H1 (cell line): ENCODE data around the gene ADD2. TPM values are rescaled to one million over a fixed set of nuclear protein-coding genes. Genes with fewer than 3 reads are reported as not detected.

ENCODE experiments used
- CTCF ChIA-PET: fragments of 300-600 bp; sonication (Branson Sonifier 250); formaldehyde crosslinking; loops from one replicate; lab custom pipeline; 2021; ENCODE audit not compliant: partially characterized antibody; lab: Charles Lee
- POLR2A ChIA-PET: fragments of 300-600 bp; sonication (Branson Sonifier 250); formaldehyde crosslinking; loops from one replicate; lab custom pipeline; 2021; ENCODE audit warnings: inconsistent platforms; ENCODE audit not compliant: partially characterized antibody; lab: Charles Lee
- DNase-seq, 2 experiments: peaks; one replicate each; pipeline versions ENCODE4 v3.0.0 to v3.0.0-alpha.2; 2010 to 2022; ENCODE audit warnings: low spot score in 2 of 2, low read depth in 1 of 2, mixed read lengths in 1 of 2
- FAIRE-seq: peaks from 2 replicates; lab custom pipeline; 2011; peaks lifted over from hg19 to GRCh38; lab: Jason Lieb, UNC
- H2AFZ ChIP-seq: 2 replicates; pipeline ENCODE4 v1.8.1; 2012; ENCODE audit warnings: low read length, inconsistent platforms
- H2AK5ac ChIP-seq: 2 replicates; pipeline ENCODE4 v1.6.1; 2013; ENCODE audit warnings: low read depth, low read length
- H2BK120ac ChIP-seq: replicated peaks from 2 replicates; pipeline ENCODE3; 2013; ENCODE audit warnings: low read depth, low read length, inconsistent platforms
- H2BK12ac ChIP-seq: 2 replicates; pipeline ENCODE4 v1.6.1; 2013; ENCODE audit warnings: low read depth, low read length
- H2BK15ac ChIP-seq: 2 replicates; pipeline ENCODE4 v1.6.1; 2013; ENCODE audit warnings: low read length
- H2BK20ac ChIP-seq: 2 replicates; pipeline ENCODE4 v1.6.1; 2013; ENCODE audit warnings: low read length
- H2BK5ac ChIP-seq: 2 replicates; pipeline ENCODE4 v1.6.1; 2013; ENCODE audit warnings: low read depth, low read length
- H3K14ac ChIP-seq: 2 replicates; pipeline ENCODE4 v1.6.1; 2013; ENCODE audit warnings: inconsistent platforms; ENCODE audit not compliant: insufficient read length
- H3K18ac ChIP-seq: 2 replicates; pipeline ENCODE4 v1.6.1; 2013; ENCODE audit warnings: low read length; ENCODE audit errors: extremely low read depth
- H3K23ac ChIP-seq: 2 replicates; pipeline ENCODE4 v1.6.1; 2013; ENCODE audit warnings: inconsistent platforms; ENCODE audit not compliant: insufficient read length
- H3K23me2 ChIP-seq: 2 replicates; pipeline ENCODE4 v1.6.1; 2013; ENCODE audit warnings: low read depth, low read length
- H3K27ac ChIP-seq: 2 replicates; pipeline ENCODE4 v1.6.1; 2011; ENCODE audit warnings: low read depth, low read length, inconsistent platforms
- H3K27me3 ChIP-seq, 4 experiments: replicated peaks in 1 of 4; 1 replicate in 1 of 4; 2 replicates in 3 of 4; pipeline versions ENCODE4 v1.6.1 to v1.8.1; 2011 to 2013; ENCODE audit warnings: low read length in 3 of 4, mild to moderate bottlenecking in 3 of 4, inconsistent platforms in 2 of 4, mixed read lengths in 2 of 4, moderate library complexity in 1 of 4; ENCODE audit not compliant: control insufficient read depth in 3 of 4, insufficient read depth in 3 of 4; ENCODE audit errors: extremely low read depth in 1 of 4
- H3K36me3 ChIP-seq, 4 experiments: 2 replicates each; pipeline versions ENCODE4 v1.6.1 to v1.8.1; 2011 to 2013; ENCODE audit warnings: mild to moderate bottlenecking in 4 of 4, low read length in 3 of 4, moderate library complexity in 2 of 4, control low read depth in 1 of 4, inconsistent platforms in 1 of 4; ENCODE audit not compliant: insufficient read depth in 4 of 4, control insufficient read depth in 2 of 4
- H3K4ac ChIP-seq: replicated peaks from 2 replicates; pipeline ENCODE3; 2013; ENCODE audit warnings: low read length, low read depth, mixed read lengths, inconsistent platforms; ENCODE audit not compliant: insufficient read length
- H3K4me1 ChIP-seq, 4 experiments: replicated peaks in 1 of 4; 1 replicate in 1 of 4; 2 replicates in 3 of 4; pipeline versions ENCODE4 v1.6.1 to v1.8.1; 2011 to 2013; ENCODE audit warnings: low read length in 3 of 4, inconsistent platforms in 2 of 4, mixed read lengths in 1 of 4; ENCODE audit not compliant: insufficient read depth in 4 of 4, control insufficient read depth in 3 of 4
- H3K4me2 ChIP-seq, 2 experiments: 2 replicates each; pipeline versions ENCODE4 v1.6.1 to v1.8.1; 2011 to 2013; ENCODE audit warnings: low read depth in 2 of 2, low read length in 2 of 2, control low read depth in 1 of 2, inconsistent platforms in 1 of 2, mild to moderate bottlenecking in 1 of 2; ENCODE audit not compliant: insufficient read depth in 1 of 2
- H3K4me3 ChIP-seq, 4 experiments: fragments of 200-600, 300-600 bp in 1 of 4; sonication (generic), shearing (Covaris generic), sonication (Bioruptor Twin) in 1 of 4; 2 replicates each; pipeline versions ENCODE4 v1.5.1 to v1.8.1; 2011 to 2016; ENCODE audit warnings: low read length in 4 of 4, low read depth in 3 of 4, control low read depth in 2 of 4, inconsistent platforms in 2 of 4, mild to moderate bottlenecking in 2 of 4, mixed read lengths in 1 of 4, moderate library complexity in 1 of 4; ENCODE audit not compliant: insufficient read depth in 2 of 4; ENCODE audit errors: extremely low read depth in 1 of 4
- H3K56ac ChIP-seq: replicated peaks from 2 replicates; pipeline ENCODE3; 2013; ENCODE audit warnings: low read depth, mild to moderate bottlenecking, mixed read lengths, low read length, inconsistent platforms; ENCODE audit not compliant: insufficient read length
- H3K79me1 ChIP-seq: 2 replicates; pipeline ENCODE4 v1.6.1; 2013; ENCODE audit warnings: low read depth, low read length, control low read depth
- H3K79me2 ChIP-seq, 2 experiments: 2 replicates each; pipeline versions ENCODE4 v1.6.1 to v1.8.1; 2012 to 2013; ENCODE audit warnings: low read length in 2 of 2, mild to moderate bottlenecking in 2 of 2, inconsistent platforms in 1 of 2; ENCODE audit not compliant: insufficient read depth in 2 of 2, control insufficient read depth in 1 of 2
- H3K9ac ChIP-seq, 4 experiments: replicated peaks in 1 of 4; 1 replicate in 1 of 4; 2 replicates in 3 of 4; pipeline versions ENCODE4 v1.6.1 to v1.8.1; 2011 to 2013; ENCODE audit warnings: low read depth in 3 of 4, low read length in 3 of 4, control low read depth in 2 of 4, mild to moderate bottlenecking in 2 of 4, moderate library complexity in 2 of 4, inconsistent platforms in 1 of 4; ENCODE audit errors: extremely low read depth in 1 of 4
- H3K9me3 ChIP-seq, 2 experiments: 2 replicates each; pipeline versions ENCODE4 v1.6.1 to v1.8.1; 2012 to 2013; ENCODE audit warnings: mild to moderate bottlenecking in 2 of 2, moderate library complexity in 2 of 2, control low read depth in 1 of 2, inconsistent platforms in 1 of 2, low read depth in 1 of 2, low read length in 1 of 2, mixed read lengths in 1 of 2; ENCODE audit not compliant: insufficient read depth in 2 of 2
- H4K20me1 ChIP-seq, 2 experiments: replicated peaks in 1 of 2; 2 replicates each; pipeline versions ENCODE3 to v1.8.1; 2011 to 2013; ENCODE audit warnings: inconsistent platforms in 2 of 2, low read length in 2 of 2, mild to moderate bottlenecking in 1 of 2; ENCODE audit not compliant: insufficient read depth in 2 of 2, control insufficient read depth in 1 of 2
- H4K5ac ChIP-seq: 2 replicates; pipeline ENCODE4 v1.6.1; 2013; ENCODE audit warnings: low read length, low read depth, mixed read lengths, inconsistent platforms; ENCODE audit not compliant: insufficient read length
- H4K8ac ChIP-seq: 2 replicates; pipeline ENCODE4 v1.8.0; 2013; ENCODE audit warnings: mild to moderate bottlenecking, moderate library complexity, low read length, inconsistent platforms; ENCODE audit not compliant: insufficient read depth; ENCODE audit errors: extremely low read depth
- H4K91ac ChIP-seq: replicated peaks from 2 replicates; pipeline ENCODE3; 2013; ENCODE audit warnings: low read length, mixed read lengths, inconsistent platforms; ENCODE audit not compliant: insufficient read length
- BCL11A ChIP-seq, 2 experiments: IDR thresholded peaks; one replicate each; pipeline ENCODE4 v1.6.1; 2011; ENCODE audit warnings: low read depth in 2 of 2, low read length in 2 of 2, mild to moderate bottlenecking in 2 of 2
- KDM5A ChIP-seq: fragments of 200-600 bp; IDR thresholded peaks from 2 replicates; pipeline ENCODE4 v1.7.1; 2012; ENCODE audit warnings: mild to moderate bottlenecking, low read length, inconsistent platforms, mixed read lengths
- RFX5 ChIP-seq: IDR thresholded peaks from 2 replicates; pipeline ENCODE4 v1.6.1; 2011; ENCODE audit warnings: low read depth, low read length, improper control_type of control experiment, borderline replicate concordance
- SIN3A ChIP-seq, 2 experiments: IDR thresholded peaks in 1 of 2; conservative IDR thresholded peaks in 1 of 2; 2 replicates each; pipeline ENCODE4 v1.6.1; 2011 to 2012; ENCODE audit warnings: low read length in 2 of 2, improper control_type of control experiment in 1 of 2, low read depth in 1 of 2, mild to moderate bottlenecking in 1 of 2
- SP1 ChIP-seq: IDR thresholded peaks from 2 replicates; pipeline ENCODE4 v1.6.1; 2011; ENCODE audit warnings: low read depth, low read length
- WGBS, 2 experiments: shearing (Covaris generic) in 1 of 2; methylation state at CpG; one replicate each; pipeline versions ENCODE4 v1.1.6 to v1.1.7; 2013 to 2015; ENCODE audit warnings: low lambda C conversion rate in 2 of 2, mixed read lengths in 2 of 2, inconsistent platforms in 1 of 2, low coverage in 1 of 2, missing lambda C conversion rate in 1 of 2; ENCODE audit not compliant: insufficient replicate concordance in 2 of 2, insufficient coverage in 1 of 2, insufficient read length in 1 of 2; ENCODE audit errors: extremely low coverage in 1 of 2, missing lambda C conversion rate in 1 of 2; 5-methylcytosine and 5-hydroxymethylcytosine counted together
- polyA plus RNA-seq, 7 experiments: library from polyadenylated mRNA; depleted of rRNA in 3 of 7; stranded (reverse) in 5 of 7; unstranded in 2 of 7; fragments of >200 nt in 5 of 7; fragments of 200-250 nt in 2 of 7; gene quantifications; 1 replicate in 5 of 7; 2 replicates in 1 of 7; 4 replicates in 1 of 7; pipeline versions ENCODE4 v1.2.1 to v1.2.3, GENCODE V29; 2011 to 2013; ENCODE audit warnings: missing spikeins in 2 of 7, mixed read lengths in 2 of 7
- total RNA-seq: library from RNA; stranded (reverse); fragmentation: NEBNext Ultra II Directional; extraction: Animal tissue kit (Norgen Biotek cat#: 25700); gene quantifications from 2 replicates; pipeline ENCODE4 v1.2.1, GENCODE V29; 2021

ADD2 gene
- total and polyA plus RNA-seq, 2 of the 8 experiments (the other 6 are each of a cell fraction or from before 2014, with no cell fraction given), result 58.5 to 170 TPM

- Histone ChIP-seq H3K4me3 (peak overlapping the region; percentile 11 to 67 (median 38); a peak in 4 of 8 replicates), H3K9me3 (no peaks in the 10 kb centered on the region), H2BK120ac (no peak overlapping the region), H3K4ac (no peak overlapping the region), H2AK5ac (no peak overlapping the region), H3K18ac (peak overlapping the region; percentile 68), H4K20me1 (peaks cover 4% of the 10 kb centered on the region in 2 experiments), H3K23me2 (peaks cover 3% of the 10 kb centered on the region), H3K4me2 (peak overlapping the region; percentile 57 to 96), H4K91ac (no peak overlapping the region), H3K36me3 (no peaks in the 10 kb centered on the region), H3K9ac (no peak overlapping the region), H2BK15ac (no peak overlapping the region), H2BK5ac (no peak overlapping the region), H2AFZ (no peak overlapping the region), H3K79me2 (peaks cover 20 to 32% of the 10 kb centered on the region in 2 experiments), H3K27me3 (no peaks in the 10 kb centered on the region), H3K27ac (no peak overlapping the region), H3K14ac (no peak overlapping the region), H2BK12ac (peak overlapping the region; percentile 85; the same call in 1 of the 2 replicates), H3K79me1 (0 out of 2 replicates have a peak, but pooled peaks cover 3% of the 10 kb centered on the region), H4K8ac (no peak overlapping the region), H3K4me1 (peaks cover 8 to 25% (median 16%) of the 10 kb centered on the region in 4 experiments; a peak in 6 of 7 replicates), H2BK20ac (peak overlapping the region; percentile 82; the same call in 1 of the 2 replicates), H3K56ac (no peak overlapping the region), H3K23ac (no peak overlapping the region), H4K5ac (no peak overlapping the region)
- CTCF ChIA-PET, result interaction anchor here (0.6 to 4.5 kb wide), 41 partner anchors 10 to 465 kb away, joined by 3 to 67 read pairs (median 5); partner anchors contain the start of genes CD207 and FIGLA
- POLR2A ChIA-PET, result interaction anchor here (0.5 to 2.6 kb wide), 26 partner anchors 7 to 527 kb away, joined by 3 to 15 read pairs (median 4); no protein-coding TSS in a partner anchor
- FAIRE-seq (peak; percentile 55), DNase-seq (no peak)
- TF ChIP-seq SIN3A (conservative IDR thresholded peaks at IDR 0.05 in 1 of 2, IDR thresholded peaks at IDR 0.05 in 1 of 2; ENCODE audit: low read depth in 1 of 2, low read length in 2 of 2) (0 out of 4 replicates have a peak, but pooled peaks of 1 of the 2 experiments have one; percentile 4), RFX5 (peak; percentile 55; the same call in 1 of the 2 replicates), KDM5A (no peak), BCL11A (IDR thresholded peaks at IDR 0.05; ENCODE audit: low read depth in 2 of 2, low read length in 2 of 2) (no peak), SP1 (no peak)
- WGBS, 2 experiments, result 49% methylated on average over 7 of the region's 7 CpGs; no CpG with 5 or more reads in 1 of the 2 experiments
Measured at GRCh38 chr2:70768590-70769085, 638 bp upstream of the ADD2 start.
